ENCODE measurements around the gene RPP25.

GRCh38 chr15:74978077-74978476 lies 21.5 kb upstream of the RPP25 start:
- TF ChIP-seq ZNF263 (CRISPR knock-in tag; IDR thresholded peaks at IDR 0.05; ENCODE audit: low read depth), result no peak
- TF ChIP-seq MYBL2 (CRISPR knock-in tag; IDR thresholded peaks at IDR 0.05), result no peak
- no peak for TF ChIP-seq JAZF1 (CRISPR knock-in tag; IDR thresholded peaks at IDR 0.05)
- no peak for TF ChIP-seq CTCF (IDR thresholded peaks at IDR 0.05)
- no peak for TF ChIP-seq ATF1 (CRISPR knock-in tag; IDR thresholded peaks at IDR 0.05)
- TF ChIP-seq GTF2I (CRISPR knock-in tag; conservative IDR thresholded peaks at IDR 0.05), result no peak

All from WTC11 (cell line).